HG03175 (cell line): ENCODE measurements around the gene VWCE.

Experiments
- ATAC-seq: cut with Tn5 transposase; IDR thresholded peaks from one replicate; pipeline ENCODE4 v1.9.1; 2021; ENCODE audit warnings: mild to moderate bottlenecking, moderate library complexity; ENCODE audit not compliant: unreplicated experiment

VWCE gene

GRCh38 chr11:61328351-61328750 is 33.2 kb upstream of the VWCE start:
- ATAC-seq = no peak

- ATAC-seq = no peak
These were observed 32.6 kb upstream of the VWCE start for GRCh38 chr11:61327669-61328071.

GRCh38 chr11:61325649-61326414 is 30.7 kb upstream of the VWCE start:
- no peak for ATAC-seq

GRCh38 chr11:61315260-61315659 is 20.1 kb upstream of the VWCE start:
- ATAC-seq = no peak

- no peak for ATAC-seq
These were observed 15.6 kb upstream of the VWCE start for GRCh38 chr11:61310749-61311148.

- ATAC-seq = no peak
These were observed 14.6 kb upstream of the VWCE start for GRCh38 chr11:61309739-61310138.

GRCh38 chr11:61309141-61309540 is 14.0 kb upstream of the VWCE start:
- no peak for ATAC-seq

GRCh38 chr11:61307354-61307753 is 12.2 kb upstream of the VWCE start:
- ATAC-seq = no peak

- no peak for ATAC-seq
These were observed 11.1 kb upstream of the VWCE start for GRCh38 chr11:61306221-61306620.

GRCh38 chr11:61305417-61305816 is 10.3 kb upstream of the VWCE start:
- ATAC-seq = no peak

GRCh38 chr11:61303725-61304124 is 8.6 kb upstream of the VWCE start:
- ATAC-seq = no peak

- no peak for ATAC-seq
These were observed 7.4 kb upstream of the VWCE start for GRCh38 chr11:61302550-61302949.

- ATAC-seq = no peak
These were observed 3.6 kb upstream of the VWCE start for GRCh38 chr11:61298663-61299244.

GRCh38 chr11:61297746-61298145 is 2.6 kb upstream of the VWCE start:
- no peak for ATAC-seq

GRCh38 chr11:61297341-61297740 is 2.2 kb upstream of the VWCE start:
- ATAC-seq = no peak

GRCh38 chr11:61295596-61295926 is 445 bp upstream of the VWCE start:
- no peak for ATAC-seq

- peak; percentile 24 for ATAC-seq
These were observed 1.0 kb downstream of the VWCE start for GRCh38 chr11:61293867-61294716.

GRCh38 chr11:61292356-61292755 is 2.8 kb downstream of the VWCE start:
- no peak for ATAC-seq

GRCh38 chr11:61290905-61291690 is 4.0 kb downstream of the VWCE start:
- no peak for ATAC-seq

GRCh38 chr11:61287338-61287977 is 7.7 kb downstream of the VWCE start:
- ATAC-seq = no peak

GRCh38 chr11:61283613-61284012 is 11.5 kb downstream of the VWCE start:
- ATAC-seq = no peak
